Thyroid gland (tissue), 4 donors: ENCODE results near the gene PCDHGB2. TPM values are rescaled to one million over a fixed set of nuclear protein-coding genes. Genes with fewer than 3 reads are reported as not detected.
A peak's percentile ranks its signal among the peaks of the same experiment; 100 is the strongest.
"Not testable (repeated sequence)": the region's sequence is repeated elsewhere in the genome, so short reads cannot be mapped to it uniquely, and the experiment has no call there.

Source experiments
- DNase-seq, 2 donors: peaks; one replicate each; pipeline ENCODE4 v3.0.0-alpha.2; 2019
- H3K27ac ChIP-seq, 3 donors: fragments of 200-600 bp; sonication (generic); 1 replicate in 2 of 3; 2 replicates in 1 of 3; pipeline ENCODE4 v1.5.1; 2016 to 2019; ENCODE audit warnings: mild to moderate bottlenecking in 1 of 3, moderate library complexity in 1 of 3
- H3K27me3 ChIP-seq: fragments of 200-600 bp; sonication (generic); one replicate; pipeline ENCODE4 v1.5.1; 2019
- H3K36me3 ChIP-seq, 2 donors: fragments of 200-600 bp; sonication (generic); one replicate each; pipeline ENCODE4 v1.5.1; 2016 to 2019
- H3K4me1 ChIP-seq, 2 donors: fragments of 200-600 bp; sonication (generic); one replicate each; pipeline ENCODE4 v1.5.1; 2017 to 2019
- H3K4me3 ChIP-seq, 3 donors: fragments of 200-600 bp; sonication (generic); replicated peaks in 1 of 3; 1 replicate in 2 of 3; 2 replicates in 1 of 3; pipeline ENCODE4 v1.5.1; 2016; ENCODE audit warnings: mild to moderate bottlenecking in 1 of 3
- H3K9me3 ChIP-seq: fragments of 200-600 bp; sonication (generic); one replicate; pipeline ENCODE4 v1.5.1; 2017
- CTCF ChIP-seq, 6 experiments: fragments of 200-600 bp in 3 of 6; fragments of 450-650 bp in 3 of 6; sonication (generic) in 3 of 6; IDR thresholded peaks; one replicate each; pipeline ENCODE4 v1.5.1; 2016 to 2019; ENCODE audit warnings: antibody characterized with exemption in 6 of 6, mild to moderate bottlenecking in 2 of 6, inconsistent platforms in 1 of 6, moderate library complexity in 1 of 6
- POLR2A ChIP-seq, 2 donors: fragments of 450-650 bp; IDR thresholded peaks; one replicate each; pipeline ENCODE4 v1.6.1; 2017; ENCODE audit warnings: antibody characterized with exemption in 2 of 2, mild to moderate bottlenecking in 2 of 2, moderate library complexity in 1 of 2
- WGBS, 2 donors: methylation state at CpG; one replicate each; pipeline ENCODE4 v1.1.5; 2017; 5-methylcytosine and 5-hydroxymethylcytosine counted together
- intact Hi-C: fragments of 100-400 bp; cut with DNase I; formaldehyde crosslinking; loops from one replicate; pipeline ENCODE4 v1.15.1; 2023
- total RNA-seq, 4 donors: library from RNA; depleted of rRNA; stranded (reverse); fragments of >200 nt; gene quantifications; one replicate each; pipeline ENCODE4 v1.2.3, GENCODE V29; 2016

Gene PCDHGB2
- 1 to 10 TPM; 4.4 to 7.6 (median 6.6) TPM for total RNA-seq

- peaks cover 8% of the 10 kb centered on the region for H3K9me3 ChIP-seq
- H3K27me3 ChIP-seq = no peaks in the 10 kb centered on the region
- TF ChIP-seq POLR2A (IDR thresholded peaks at IDR 0.05) (no peak), CTCF (IDR thresholded peaks at IDR 0.05) (peak in 2 of 6 experiments; percentile 15 to 20)
- no peak for DNase-seq
- H3K4me1 ChIP-seq = no peaks in the 10 kb centered on the region
- no peaks in the 10 kb centered on the region for H3K36me3 ChIP-seq
- H3K4me3 ChIP-seq = no peak within 1 kb of the TSS
- intact Hi-C loops = no loop called here
- no peak within 1 kb of the TSS for H3K27ac ChIP-seq
- 14 to 19% methylated on average over 24 of the region's 24 CpGs for WGBS, 2 donors
Measured at GRCh38 chr5:141359790-141360426, at the start of gene PCDHGB2. PCDHGB2 (plus strand) TSS chr5:141359994; CDS start chr5:141360136, 142 bp downstream.

- Histone ChIP-seq H3K27me3 (no peaks in the 10 kb centered on the region), H3K9me3 (peaks cover 1% of the 10 kb centered on the region), H3K27ac (no peak overlapping the region), H3K36me3 (peaks cover 5 to 7% of the 10 kb centered on the region in 2 donors), H3K4me1 (no peaks in the 10 kb centered on the region), H3K4me3 (no peak overlapping the region)
- no peak for DNase-seq
- TF ChIP-seq CTCF (IDR thresholded peaks at IDR 0.05) (no peak), POLR2A (IDR thresholded peaks at IDR 0.05) (no peak)
- intact Hi-C loops = no loop called here
Measured at GRCh38 chr5:141313711-141314110, 46.1 kb upstream of the PCDHGB2 start.

GRCh38 chr5:141316963-141317362 is 42.8 kb upstream of the PCDHGB2 start:
- not testable (repeated sequence) for H3K27me3 ChIP-seq, H3K4me1 ChIP-seq, H3K27ac ChIP-seq, H3K4me3 ChIP-seq, DNase-seq
- peaks cover 12% of the 10 kb centered on the region for H3K9me3 ChIP-seq
- WGBS, 2 donors = 94 to 95% methylated on average over 4 of the region's 4 CpGs
- intact Hi-C loops = loop anchor here (5.0 kb wide), 1 partner anchor 60 kb away; no protein-coding TSS in a partner anchor
- H3K36me3 ChIP-seq = peaks cover 14 to 18% of the 10 kb centered on the region in 2 donors

GRCh38 chr5:141319202-141319601 is 40.6 kb upstream of the PCDHGB2 start:
- no peak overlapping the region for H3K27ac ChIP-seq
- H3K36me3 ChIP-seq = peaks cover 14 to 18% of the 10 kb centered on the region in 2 donors
- peaks cover 12% of the 10 kb centered on the region for H3K9me3 ChIP-seq
- peaks cover 0 to 4% of the 10 kb centered on the region in 2 donors for H3K4me1 ChIP-seq
- DNase-seq = no peak
- no peaks in the 10 kb centered on the region for H3K27me3 ChIP-seq
- TF ChIP-seq CTCF (IDR thresholded peaks at IDR 0.05) (no peak), POLR2A (IDR thresholded peaks at IDR 0.05) (no peak)
- H3K4me3 ChIP-seq = no peak overlapping the region
- 98% methylated on average over 6 of the region's 6 CpGs for WGBS, 2 donors
- intact Hi-C loops = loop anchor here (5.0 kb wide), 1 partner anchor 62 kb away; no protein-coding TSS in a partner anchor

- intact Hi-C loops = loop anchor here (5.0 kb wide), 1 partner anchor 62 kb away; no protein-coding TSS in a partner anchor
- Histone ChIP-seq H3K27me3 (no peaks in the 10 kb centered on the region), H3K27ac (no peak overlapping the region), H3K36me3 (peaks cover 14 to 18% of the 10 kb centered on the region in 2 donors), H3K4me3 (peak overlapping the region; percentile 57 to 78 (median 78)), H3K9me3 (peaks cover 12% of the 10 kb centered on the region), H3K4me1 (peaks cover 0 to 4% of the 10 kb centered on the region in 2 donors)
- DNase-seq = no peak
- WGBS, 2 donors = 68 to 76% methylated on average over 5 of the region's 5 CpGs
- TF ChIP-seq CTCF (IDR thresholded peaks at IDR 0.05) (no peak), POLR2A (IDR thresholded peaks at IDR 0.05) (no peak)
Measured at GRCh38 chr5:141319699-141320098, 40.1 kb upstream of the PCDHGB2 start.
